ENCODE results near the gene ACTN1.

- no peak for TF ChIP-seq POLR2A (IDR thresholded peaks at IDR 0.05)
- TF ChIP-seq, protein P1, sequence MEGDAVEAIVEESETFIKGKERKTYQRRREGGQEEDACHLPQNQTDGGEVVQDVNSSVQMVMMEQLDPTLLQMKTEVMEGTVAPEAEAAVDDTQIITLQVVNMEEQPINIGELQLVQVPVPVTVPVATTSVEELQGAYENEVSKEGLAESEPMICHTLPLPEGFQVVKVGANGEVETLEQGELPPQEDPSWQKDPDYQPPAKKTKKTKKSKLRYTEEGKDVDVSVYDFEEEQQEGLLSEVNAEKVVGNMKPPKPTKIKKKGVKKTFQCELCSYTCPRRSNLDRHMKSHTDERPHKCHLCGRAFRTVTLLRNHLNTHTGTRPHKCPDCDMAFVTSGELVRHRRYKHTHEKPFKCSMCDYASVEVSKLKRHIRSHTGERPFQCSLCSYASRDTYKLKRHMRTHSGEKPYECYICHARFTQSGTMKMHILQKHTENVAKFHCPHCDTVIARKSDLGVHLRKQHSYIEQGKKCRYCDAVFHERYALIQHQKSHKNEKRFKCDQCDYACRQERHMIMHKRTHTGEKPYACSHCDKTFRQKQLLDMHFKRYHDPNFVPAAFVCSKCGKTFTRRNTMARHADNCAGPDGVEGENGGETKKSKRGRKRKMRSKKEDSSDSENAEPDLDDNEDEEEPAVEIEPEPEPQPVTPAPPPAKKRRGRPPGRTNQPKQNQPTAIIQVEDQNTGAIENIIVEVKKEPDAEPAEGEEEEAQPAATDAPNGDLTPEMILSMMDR (IDR thresholded peaks at IDR 0.05), result no peak
These were observed 39.8 kb downstream of the ACTN1 start for GRCh38 chr14:68939181-68939892.

Measured in lower leg skin (tissue), 3 donors.